ENCODE data around the gene HSP90AB1.
A peak's percentile ranks its signal among the peaks of the same experiment; 100 is the strongest.
"Not testable (repeated sequence)": the region's sequence is repeated elsewhere in the genome, so short reads cannot be mapped to it uniquely, and the experiment has no call there.

HSP90AB1 gene

GRCh38 chr6:44230034-44230675 is 16.7 kb upstream of the HSP90AB1 start:
- no peak for TF ChIP-seq CTCF (IDR thresholded peaks at IDR 0.05; ENCODE audit: insufficient read depth, low read depth, low read length, missing control alignments)
- DNase-seq (ENCODE audit: low read depth) = no peak
- H3K4me3 ChIP-seq (ENCODE audit: low read length) = no peak overlapping the region

GRCh38 chr6:44231426-44231825 is 15.5 kb upstream of the HSP90AB1 start:
- H3K4me3 ChIP-seq (ENCODE audit: low read length); DNase-seq (ENCODE audit: low read depth): not testable (repeated sequence)

GRCh38 chr6:44232676-44233566 is 14.0 kb upstream of the HSP90AB1 start:
- TF ChIP-seq CTCF (IDR thresholded peaks at IDR 0.05; ENCODE audit: insufficient read depth, low read depth, low read length, missing control alignments) = no peak
- DNase-seq (ENCODE audit: low read depth) = no peak
- no peak overlapping the region for H3K4me3 ChIP-seq (ENCODE audit: low read length)

GRCh38 chr6:44233567-44234100 is 13.3 kb upstream of the HSP90AB1 start:
- no peak overlapping the region for H3K4me3 ChIP-seq (ENCODE audit: low read length)
- TF ChIP-seq CTCF (IDR thresholded peaks at IDR 0.05; ENCODE audit: insufficient read depth, low read depth, low read length, missing control alignments) = no peak
- no peak for DNase-seq (ENCODE audit: low read depth)

GRCh38 chr6:44234101-44235025 is 12.5 kb upstream of the HSP90AB1 start:
- peak; percentile 83 for TF ChIP-seq CTCF (IDR thresholded peaks at IDR 0.05; ENCODE audit: insufficient read depth, low read depth, low read length, missing control alignments)
- DNase-seq (ENCODE audit: low read depth) = peak; percentile 77
- H3K4me3 ChIP-seq (ENCODE audit: low read length) = no peak overlapping the region

GRCh38 chr6:44235269-44235668 is 11.6 kb upstream of the HSP90AB1 start:
- no peak for TF ChIP-seq CTCF (IDR thresholded peaks at IDR 0.05; ENCODE audit: insufficient read depth, low read depth, low read length, missing control alignments)
- no peak overlapping the region for H3K4me3 ChIP-seq (ENCODE audit: low read length)
- DNase-seq (ENCODE audit: low read depth) = no peak
